Right forelimb (tissue), 1 donor: ENCODE measurements around the gene PCYT2.

ENCODE experiments used
- DNase-seq: peaks from one replicate; pipeline ENCODE4 v3.0.0-alpha.2; 2018

PCYT2 gene

GRCh38 chr17:81912441-81913309 lies 1.5 kb upstream of the PCYT2 start:
- no peak for DNase-seq

GRCh38 chr17:81911969-81912368 lies 770 bp upstream of the PCYT2 start:
- DNase-seq, result no peak

GRCh38 chr17:81910840-81911276 lies 341 bp downstream of the PCYT2 start:
- no peak for DNase-seq

GRCh38 chr17:81909966-81910839 lies 996 bp downstream of the PCYT2 start:
- no peak for DNase-seq

- DNase-seq, result no peak
Observed at GRCh38 chr17:81909231-81909630, 2.0 kb downstream of the PCYT2 start.

GRCh38 chr17:81908793-81909192 lies 2.4 kb downstream of the PCYT2 start:
- no peak for DNase-seq

GRCh38 chr17:81907219-81908145 lies 3.7 kb downstream of the PCYT2 start:
- no peak for DNase-seq

- no peak for DNase-seq
Observed at GRCh38 chr17:81906476-81907218, 4.6 kb downstream of the PCYT2 start.

GRCh38 chr17:81905993-81906392 lies 5.2 kb downstream of the PCYT2 start:
- no peak for DNase-seq

- no peak for DNase-seq
Observed at GRCh38 chr17:81905424-81905875, 5.7 kb downstream of the PCYT2 start.

GRCh38 chr17:81904600-81905423 lies 6.4 kb downstream of the PCYT2 start:
- no peak for DNase-seq

GRCh38 chr17:81903896-81904599 lies 7.2 kb downstream of the PCYT2 start:
- no peak for DNase-seq

- DNase-seq, result no peak
Observed at GRCh38 chr17:81903415-81903831, 7.8 kb downstream of the PCYT2 start.

- no peak for DNase-seq
Observed at GRCh38 chr17:81902653-81903414, 8.4 kb downstream of the PCYT2 start.

GRCh38 chr17:81902023-81902652 lies 9.1 kb downstream of the PCYT2 start, which contains the start of gene NPB:
Gene NPB (plus strand): TSS chr17:81902238. CDS start chr17:81902278, 40 bp downstream.
- DNase-seq, result no peak

- no peak for DNase-seq
Observed at GRCh38 chr17:81901167-81902022, 9.8 kb downstream of the PCYT2 start.

- no peak for DNase-seq
Observed at GRCh38 chr17:81900181-81900820, 10.9 kb downstream of the PCYT2 start.
